Stimulated activated CD4-positive, alpha-beta T cell treated with anti-CD3 and anti-CD28 coated beads, Interleukin-4, amount 100 ng/mL, for 4 hours (primary cell): ENCODE data around the gene LDLRAD4.

Experiments
- DNase-seq, 2 experiments: peaks; one replicate each; pipeline ENCODE4 v3.0.0-alpha.2; 2020

LDLRAD4 gene

DNA sequence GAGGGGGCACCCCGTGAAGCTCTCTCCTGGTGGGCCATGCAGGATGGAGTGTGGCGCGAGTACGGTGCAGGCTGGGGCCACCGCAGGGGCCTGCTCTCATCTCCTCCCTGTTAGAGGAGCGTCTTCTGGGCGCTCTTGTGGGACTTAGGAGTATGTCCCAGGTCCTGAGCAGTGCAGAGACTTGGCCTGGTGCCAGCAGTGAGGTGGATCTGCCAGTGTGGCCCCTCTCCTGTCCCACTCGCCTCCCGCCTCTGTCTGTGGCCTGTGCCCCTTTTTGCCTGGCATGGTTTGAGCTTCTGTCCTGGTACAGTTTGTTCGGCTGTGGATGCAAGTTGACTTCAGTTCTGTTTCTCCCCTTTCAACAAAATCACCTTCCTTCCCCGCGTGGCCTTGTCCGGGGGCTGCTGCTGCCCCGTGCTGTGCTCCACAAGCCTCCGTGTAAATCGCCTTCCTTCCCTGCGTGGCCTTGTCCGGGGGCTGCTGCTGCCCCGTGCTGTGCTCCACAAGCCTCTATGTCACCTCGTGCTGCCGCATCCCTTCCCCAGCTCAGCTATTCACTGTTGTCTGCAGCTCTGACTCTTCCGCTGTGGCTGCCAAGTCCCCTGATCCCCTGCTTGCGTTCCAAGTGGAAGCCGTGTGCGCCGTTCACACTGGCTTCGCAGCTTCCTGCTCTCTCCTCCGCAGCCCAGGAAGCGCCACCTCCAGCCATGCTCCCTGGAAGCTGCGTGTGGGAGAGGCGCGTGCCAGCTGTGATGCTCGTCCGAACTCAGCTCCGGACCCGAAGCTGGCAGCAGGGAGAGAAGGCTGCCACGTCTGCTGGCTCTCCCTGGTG, 13.7 kb downstream of the LDLRAD4 start:
- no peak for DNase-seq

DNA sequence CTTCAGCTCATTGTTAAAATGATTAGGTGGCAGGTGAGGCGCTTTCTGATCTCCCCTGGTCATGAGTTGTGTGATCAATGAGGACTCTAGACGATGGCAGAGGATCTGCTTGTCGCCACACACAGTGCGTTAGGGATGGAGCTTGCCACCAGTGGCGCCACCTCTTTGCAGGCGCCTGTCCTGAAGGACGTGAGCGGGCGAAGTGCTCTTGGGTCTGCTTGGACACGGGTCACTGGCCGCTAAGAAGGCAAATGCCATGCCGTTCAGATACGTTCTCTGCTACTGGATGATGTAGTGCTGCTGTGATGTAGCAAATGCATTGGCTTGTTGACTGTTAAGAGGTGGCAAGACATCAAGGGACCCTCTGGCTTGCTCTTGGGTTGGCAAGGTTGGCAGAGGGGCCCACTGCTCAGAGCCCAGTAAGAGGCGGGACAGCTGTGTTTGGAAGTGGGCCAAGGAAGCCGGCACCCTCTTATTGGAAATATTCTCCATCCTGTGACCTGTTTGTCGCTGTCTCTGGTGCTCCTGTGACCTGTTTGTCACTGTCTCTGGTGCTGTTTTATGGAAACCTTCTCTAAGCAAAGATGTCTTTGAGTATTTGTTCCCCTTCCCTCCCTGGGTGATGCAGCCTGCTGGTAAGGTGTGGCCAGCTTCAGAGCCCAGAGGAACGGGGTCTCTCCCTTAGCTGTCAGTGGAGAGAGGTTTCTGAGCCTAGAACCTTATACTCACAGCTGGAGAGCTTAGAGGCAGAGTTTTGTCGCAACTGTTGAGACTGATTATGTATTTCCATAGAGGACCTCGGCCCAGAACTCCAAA, 14.6 kb downstream of the LDLRAD4 start:
- DNase-seq: no peak

DNA sequence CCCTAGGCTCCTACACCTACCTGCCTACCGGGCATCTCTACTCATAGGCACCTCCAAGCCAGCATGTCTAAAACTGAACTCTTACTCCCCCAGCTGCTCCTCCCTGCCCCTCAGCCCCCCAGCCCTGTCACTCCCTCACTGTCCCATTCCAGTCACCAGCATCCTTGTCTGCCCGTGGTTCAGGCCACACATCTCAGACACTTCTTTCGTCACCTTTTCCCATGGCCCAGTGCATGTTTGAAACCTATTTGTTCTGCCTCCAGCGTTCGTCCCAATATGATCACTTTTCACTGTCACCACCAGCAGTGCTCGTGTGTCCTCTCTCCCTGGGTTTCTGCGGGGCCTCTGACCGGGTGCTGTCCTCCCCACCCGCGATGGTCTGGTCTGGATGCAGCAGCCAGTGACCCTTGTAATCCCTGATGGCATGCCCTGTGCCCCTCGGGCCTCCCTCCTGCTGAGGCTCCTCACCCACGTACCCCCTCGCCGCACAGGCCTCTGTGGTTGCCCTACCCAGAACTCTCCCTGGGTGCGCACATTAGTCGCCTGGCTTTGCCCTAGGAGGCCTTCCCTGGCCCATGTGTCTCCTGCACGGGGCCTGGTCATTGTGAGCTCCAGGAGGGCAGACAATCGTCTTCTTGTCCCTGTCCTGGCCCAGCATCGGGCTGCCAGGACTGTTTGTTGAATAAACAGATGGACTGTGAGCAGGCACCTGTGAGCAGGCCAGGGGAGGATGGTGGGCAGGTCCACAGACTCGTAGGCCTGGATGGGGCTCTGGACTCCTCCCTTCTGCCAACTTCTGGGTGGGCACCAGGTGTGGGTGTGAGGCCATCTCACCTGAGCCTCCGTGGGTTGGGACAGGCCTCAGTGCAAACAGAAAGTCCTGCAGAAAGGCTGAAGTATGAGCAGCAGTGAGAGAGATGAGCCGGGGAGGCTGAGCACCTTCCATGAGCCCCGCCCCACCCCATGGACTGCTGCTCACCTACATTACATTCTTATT, 15.5 kb downstream of the LDLRAD4 start:
- DNase-seq: no peak

DNA sequence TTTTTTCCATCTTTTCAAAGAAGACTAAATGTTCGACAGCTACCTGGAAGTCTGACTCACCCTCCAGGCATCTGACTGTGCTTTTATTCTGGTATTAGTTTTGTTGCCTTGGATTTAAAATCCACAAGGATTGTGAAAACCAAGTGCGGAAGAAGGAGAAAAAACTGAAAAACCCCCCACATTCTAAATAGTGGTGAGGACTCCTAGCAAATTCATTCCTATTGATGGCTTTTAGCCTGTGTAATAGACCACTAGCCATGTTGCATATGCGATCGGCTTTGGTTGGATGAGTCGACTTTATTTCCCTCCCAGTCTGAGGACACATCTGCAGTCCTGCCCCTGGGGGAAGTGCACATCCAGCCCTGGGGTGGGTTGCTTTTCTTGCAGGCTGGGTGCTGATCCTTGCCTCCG, 16.9 kb downstream of the LDLRAD4 start:
- DNase-seq: no peak

DNA sequence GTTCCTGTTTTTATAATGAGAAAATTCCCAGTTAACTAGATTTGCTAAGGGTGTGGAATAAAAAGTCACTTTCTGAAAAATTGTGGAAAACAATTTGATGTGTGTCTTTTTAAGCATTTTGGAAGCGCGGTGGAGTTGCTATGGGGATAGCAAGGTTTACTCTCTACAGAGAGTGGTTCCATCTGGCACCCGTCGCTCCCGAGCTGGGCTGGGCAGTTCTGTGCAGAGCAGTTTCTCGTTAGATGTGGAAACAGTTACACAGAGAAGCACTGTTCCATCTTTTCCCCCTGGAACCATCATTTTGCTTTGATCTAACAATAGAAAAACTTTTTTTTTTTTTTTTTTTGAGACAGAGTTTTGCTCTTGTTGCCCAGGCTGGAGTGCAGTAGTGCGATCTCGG, 17.4 kb downstream of the LDLRAD4 start:
- no peak for DNase-seq

DNA sequence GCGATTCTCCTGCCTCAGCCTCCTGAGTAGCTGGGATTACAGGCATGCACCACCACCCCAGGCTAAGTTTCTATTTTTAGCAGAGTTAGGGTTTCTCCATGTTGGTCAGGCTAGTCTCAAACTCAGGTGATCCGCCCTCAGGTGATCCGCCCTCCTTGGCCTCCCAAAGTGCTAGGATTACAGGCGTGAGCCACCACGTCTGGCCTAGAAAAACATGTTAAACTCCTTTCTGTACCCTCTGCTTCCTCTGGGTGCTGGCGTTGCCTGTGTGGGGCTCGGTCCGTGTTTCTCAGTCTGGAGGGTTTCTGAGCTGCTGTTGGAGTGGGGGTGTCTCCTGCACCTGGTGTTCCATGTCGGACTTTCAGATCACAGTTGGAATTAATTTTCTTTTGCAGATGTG, 17.9 kb downstream of the LDLRAD4 start:
- no peak for DNase-seq

DNA sequence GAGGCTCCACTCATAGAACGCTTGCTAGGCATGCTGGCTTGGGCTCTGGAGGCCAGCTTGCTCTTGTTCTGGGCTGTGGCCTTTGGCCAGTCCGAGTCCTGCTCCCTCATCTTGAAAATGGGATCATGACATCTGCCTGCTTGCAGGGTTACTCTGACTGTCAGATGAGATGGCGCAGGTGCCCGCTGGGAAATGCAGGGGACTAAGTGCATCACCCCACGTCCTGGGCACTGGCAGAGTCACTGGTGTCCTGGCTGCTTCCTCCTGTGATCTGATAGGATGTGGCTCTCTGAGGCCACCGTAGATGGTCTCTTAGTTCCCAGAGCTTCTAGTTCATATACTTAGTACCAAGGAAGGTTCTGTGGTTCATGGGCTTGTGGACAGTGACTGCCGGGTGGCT, 18.5 kb downstream of the LDLRAD4 start:
- DNase-seq: no peak

DNA sequence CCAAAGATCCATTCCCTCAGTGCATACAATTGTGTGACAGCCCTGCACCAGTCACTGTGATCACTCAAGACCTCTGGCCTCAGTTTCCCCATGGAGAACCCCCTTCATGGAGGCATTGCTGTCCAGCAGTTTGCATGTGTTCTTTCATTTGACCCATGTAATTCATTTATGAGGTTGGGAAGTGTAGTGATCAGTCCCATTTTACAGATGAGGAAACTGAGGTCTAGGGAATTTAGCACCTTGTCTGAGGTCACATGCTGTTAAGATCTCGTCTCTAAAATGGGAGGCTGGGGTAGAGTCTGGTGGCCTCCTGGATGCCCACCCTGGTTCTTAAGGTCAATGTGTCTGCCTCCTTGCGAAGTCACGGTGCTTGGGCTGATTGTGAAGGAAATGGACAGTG, 19.1 kb downstream of the LDLRAD4 start:
- no peak for DNase-seq

DNA sequence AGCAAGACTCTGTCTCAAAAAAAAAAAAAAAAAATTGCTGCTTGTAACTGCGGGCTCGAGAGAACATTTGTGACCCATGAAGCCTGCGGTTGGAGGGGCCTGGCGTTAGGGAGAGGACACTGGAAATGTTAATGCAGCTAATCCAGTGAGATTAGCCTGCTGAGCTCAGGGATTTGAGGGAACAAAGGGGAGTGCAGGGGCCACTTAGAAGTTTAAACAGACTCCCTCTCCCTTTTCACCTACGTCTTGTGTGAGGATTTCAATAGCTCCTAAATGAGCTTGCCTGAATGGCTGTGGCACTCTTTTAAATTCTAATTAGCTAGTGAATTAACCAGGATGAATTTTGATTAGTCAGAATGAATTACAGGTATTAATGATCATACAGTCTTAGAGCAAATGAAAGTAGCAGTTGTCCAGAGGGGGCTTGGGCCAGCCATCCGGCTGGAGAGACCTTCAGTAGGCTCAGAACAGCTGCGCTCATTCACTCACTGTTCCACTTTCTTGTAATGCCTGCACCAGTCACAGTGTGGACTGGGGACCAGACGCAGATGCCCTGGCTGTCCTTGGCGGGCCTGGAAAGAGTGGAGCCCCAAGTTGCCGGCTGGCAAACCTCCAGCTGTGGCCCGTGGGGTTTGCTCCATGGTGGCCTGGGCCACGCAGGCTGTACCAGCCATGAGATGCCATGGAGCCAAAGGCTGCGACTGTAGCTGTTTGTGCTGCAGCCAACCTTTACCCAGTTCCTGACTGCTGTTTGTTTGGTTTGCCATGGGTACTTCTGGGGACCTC, 20.8 kb downstream of the LDLRAD4 start:
- DNase-seq: no peak

DNA sequence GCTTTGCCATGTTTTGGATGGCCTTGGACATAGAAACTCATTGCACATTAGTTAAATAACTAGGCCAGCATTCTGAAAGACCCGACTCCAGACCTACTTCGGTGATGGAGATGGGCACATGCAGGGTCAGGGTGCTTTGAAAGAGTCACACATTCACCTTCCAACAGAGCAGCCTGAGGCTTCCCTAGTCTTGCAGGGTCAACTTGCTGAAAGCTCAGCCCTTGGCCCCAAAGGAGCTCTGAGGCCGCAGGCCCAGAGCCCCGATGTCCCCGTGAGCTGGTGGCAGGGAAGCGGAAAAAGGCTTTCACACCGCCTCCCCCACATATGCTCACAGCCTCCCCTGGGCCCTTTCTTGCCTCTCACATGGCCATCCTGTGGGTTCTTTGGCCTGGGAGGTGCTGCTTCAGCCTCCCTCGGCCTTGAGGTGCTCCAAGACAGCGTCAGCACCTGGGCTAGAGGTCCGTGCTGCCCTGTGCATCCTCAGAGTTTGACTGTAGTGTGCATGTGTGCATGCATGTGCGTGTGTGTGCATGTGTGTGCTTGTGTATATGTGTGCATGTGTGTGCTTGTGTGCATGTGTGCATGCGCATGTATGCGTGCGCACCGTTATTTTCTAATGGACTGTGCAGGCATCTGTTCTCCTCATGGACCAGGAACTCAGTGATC, 21.6 kb downstream of the LDLRAD4 start:
- DNase-seq: no peak

DNA sequence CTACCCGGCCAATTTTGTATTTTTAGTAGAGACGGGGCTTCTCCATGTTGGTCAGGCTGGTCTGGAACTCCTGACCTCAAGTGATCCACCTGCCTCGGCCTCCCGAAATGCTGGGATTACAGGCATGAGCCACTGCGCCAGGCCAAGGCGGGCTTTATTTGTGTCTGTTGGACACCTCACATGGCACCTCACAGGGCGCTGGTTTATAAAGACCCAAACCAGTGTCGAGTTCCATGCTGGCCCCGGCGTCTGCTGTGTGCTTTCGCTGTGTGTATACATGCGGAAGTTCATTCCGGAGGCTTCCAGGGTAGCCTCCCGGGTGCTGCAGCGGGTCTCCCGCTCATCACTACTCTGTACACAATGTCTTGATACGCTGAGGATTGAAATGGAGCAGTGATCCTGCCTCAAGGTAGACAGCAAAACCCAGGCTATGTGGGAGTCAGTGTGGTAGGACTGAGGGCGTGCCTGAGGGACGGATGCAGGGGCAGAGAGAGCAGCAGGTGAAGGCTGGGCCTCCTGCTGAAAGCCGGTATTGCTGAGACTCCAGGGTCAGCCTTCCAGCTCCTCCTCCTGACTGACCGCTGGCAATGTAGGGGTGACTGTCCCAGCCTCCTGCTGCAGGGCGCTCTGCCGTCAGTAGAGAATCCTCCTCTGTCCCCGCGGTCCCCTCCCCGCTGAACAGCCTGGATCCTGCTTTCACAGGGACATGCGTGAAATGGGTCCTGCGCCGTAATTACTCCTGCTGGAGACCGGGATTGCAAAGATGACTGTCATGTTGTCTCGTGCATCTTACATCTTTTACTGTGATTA, 22.7 kb downstream of the LDLRAD4 start:
- DNase-seq: no peak

DNA sequence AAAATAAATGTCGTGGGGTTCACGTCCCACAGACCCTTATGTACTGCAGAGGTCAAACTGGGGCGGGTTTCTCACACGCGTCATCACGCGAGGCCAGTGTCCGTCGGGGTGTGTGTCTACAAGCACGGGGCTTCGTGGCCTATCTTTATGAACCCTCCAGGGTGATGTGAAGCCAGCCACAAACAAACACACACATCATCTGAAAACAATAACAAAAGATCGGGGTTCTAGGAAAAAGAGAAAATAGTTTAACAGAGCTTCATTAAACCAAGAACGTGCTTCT, 23.3 kb downstream of the LDLRAD4 start:
- no peak for DNase-seq

DNA sequence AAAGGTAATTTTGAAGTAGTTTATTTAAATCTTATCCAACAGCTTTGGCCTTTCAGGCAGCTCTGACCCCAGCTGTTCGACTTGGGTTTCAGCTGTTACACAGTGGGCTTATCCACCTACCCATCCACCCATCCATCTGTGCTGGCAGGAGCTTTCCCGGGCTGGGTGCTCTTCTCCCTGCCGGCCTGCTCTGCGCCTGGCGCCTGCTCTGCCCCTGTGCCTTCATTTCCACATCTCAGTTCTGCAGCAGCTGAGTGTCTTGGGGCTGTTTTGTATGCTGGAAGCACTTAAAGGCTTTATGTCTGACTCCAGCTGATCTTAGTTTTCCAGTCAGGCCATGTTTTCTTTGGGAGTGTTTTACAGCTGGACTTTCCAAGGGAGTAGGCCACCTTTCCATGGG, 24.2 kb downstream of the LDLRAD4 start:
- DNase-seq: no peak

DNA sequence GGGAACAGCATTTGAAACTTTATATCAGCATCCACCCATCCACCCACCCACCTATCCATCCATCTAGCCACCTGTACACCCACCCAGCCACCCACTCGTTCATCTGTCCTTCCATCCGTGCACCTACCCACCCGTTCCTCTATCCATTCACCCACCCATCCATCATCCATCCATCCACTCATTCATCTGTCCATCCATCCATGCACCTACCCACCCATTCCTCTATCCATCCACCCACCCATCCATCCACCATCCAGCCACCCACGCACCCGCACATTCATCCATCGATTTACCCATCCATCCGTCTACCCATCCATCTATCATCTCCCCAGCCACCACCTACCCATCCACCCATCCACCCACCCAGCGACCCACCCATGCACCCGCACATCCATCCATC, 24.8 kb downstream of the LDLRAD4 start:
- no peak for DNase-seq

DNA sequence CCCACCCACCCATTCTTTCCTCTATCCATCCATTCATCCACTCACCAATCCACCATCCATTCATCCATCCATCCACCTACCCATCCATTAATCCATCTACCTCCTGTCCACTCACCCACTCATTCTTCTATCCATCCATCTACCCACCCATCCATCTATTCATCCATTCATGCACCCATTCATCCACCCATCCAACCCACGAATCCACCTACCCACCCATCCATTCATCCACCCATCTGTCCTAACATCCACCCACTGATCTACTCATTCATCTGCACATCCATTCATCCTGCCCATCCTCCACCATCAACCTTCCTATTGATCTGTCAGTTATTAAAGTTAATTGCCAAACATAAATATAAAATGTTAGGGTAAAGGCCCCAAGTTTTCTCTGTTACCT, 25.6 kb downstream of the LDLRAD4 start:
- DNase-seq: no peak

DNA sequence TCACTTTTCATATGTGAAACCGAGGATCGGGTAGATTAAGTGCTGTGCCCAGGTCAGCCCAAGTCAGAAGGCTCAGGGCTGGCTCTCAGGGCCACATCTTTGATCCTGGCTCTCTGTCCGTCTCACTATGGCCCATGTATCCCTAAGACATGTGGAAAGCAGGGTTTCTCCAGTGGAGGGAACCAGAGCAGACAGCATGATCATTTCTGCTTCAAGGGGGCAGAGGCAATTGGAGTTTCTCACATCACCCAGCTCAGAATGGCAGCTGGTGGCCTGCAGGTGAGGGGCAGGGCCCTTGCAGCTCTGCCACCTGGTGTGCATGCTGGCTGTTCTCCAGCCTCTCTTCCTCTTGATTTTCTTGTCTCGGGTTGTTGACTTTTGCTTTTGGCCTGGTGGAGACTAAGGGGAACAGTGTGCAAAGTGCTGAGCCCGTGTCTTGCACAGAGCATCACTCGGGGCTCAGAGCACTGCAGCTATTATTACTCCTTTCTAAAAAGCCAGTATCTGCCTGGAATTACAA, 27.0 kb downstream of the LDLRAD4 start:
- DNase-seq: no peak

DNA sequence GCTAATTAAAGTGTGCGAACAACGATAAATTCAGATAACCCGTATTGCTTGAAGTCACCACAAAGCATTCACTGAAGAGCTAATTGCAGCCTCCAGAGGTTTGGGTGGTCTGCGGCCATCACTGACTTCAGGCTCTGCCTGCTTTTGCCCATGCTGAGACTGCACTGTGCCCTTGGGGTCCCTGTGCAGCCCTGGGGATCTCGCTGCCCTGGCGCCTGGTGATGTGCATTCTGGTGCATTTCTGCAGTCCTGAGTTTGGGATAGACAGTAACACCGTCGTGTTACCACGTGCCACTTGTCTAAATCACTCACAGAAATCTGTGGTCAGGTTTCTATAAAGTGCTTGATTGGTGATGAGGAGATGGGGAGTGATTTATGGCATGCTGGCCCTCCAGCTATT, 27.6 kb downstream of the LDLRAD4 start:
- DNase-seq: no peak

DNA sequence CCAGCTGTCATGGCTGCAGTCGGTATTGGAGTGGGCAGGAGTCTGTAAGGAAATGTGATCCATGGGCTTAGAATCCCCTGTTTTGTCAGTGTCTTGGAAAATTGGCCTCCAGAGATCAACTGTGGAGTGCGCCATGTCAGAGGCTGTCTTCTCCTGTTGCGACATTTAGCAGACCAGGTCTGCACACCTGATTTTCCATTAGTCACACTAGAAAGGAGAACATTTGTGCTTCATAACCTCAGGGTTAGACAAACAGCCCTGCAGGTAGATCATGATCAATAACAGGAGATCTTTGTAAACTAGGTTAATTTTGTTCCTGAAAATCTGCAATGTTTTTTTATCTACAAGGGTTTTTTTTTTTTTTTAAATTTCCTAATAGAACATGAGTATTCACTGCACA, 28.0 kb downstream of the LDLRAD4 start:
- no peak for DNase-seq

DNA sequence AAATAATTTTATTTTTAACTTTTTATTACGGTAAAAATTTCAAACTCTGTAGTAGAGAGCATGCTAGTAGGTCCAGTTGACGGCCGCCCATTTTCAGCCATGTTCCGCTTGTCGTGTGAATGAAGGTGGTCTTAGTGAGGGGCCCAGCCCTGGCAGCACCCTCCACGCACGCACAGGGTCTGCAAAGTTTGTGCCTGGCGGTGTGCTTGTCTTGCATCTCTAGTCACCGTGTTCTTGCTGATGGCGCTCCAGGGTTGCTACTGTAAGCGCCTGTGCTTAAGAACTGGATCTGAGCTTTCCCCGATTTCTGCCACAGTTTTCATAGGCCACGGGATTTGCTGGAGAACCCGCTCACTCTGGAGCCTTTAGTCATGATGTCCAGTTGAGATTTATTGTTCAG, 28.9 kb downstream of the LDLRAD4 start:
- DNase-seq: no peak

DNA sequence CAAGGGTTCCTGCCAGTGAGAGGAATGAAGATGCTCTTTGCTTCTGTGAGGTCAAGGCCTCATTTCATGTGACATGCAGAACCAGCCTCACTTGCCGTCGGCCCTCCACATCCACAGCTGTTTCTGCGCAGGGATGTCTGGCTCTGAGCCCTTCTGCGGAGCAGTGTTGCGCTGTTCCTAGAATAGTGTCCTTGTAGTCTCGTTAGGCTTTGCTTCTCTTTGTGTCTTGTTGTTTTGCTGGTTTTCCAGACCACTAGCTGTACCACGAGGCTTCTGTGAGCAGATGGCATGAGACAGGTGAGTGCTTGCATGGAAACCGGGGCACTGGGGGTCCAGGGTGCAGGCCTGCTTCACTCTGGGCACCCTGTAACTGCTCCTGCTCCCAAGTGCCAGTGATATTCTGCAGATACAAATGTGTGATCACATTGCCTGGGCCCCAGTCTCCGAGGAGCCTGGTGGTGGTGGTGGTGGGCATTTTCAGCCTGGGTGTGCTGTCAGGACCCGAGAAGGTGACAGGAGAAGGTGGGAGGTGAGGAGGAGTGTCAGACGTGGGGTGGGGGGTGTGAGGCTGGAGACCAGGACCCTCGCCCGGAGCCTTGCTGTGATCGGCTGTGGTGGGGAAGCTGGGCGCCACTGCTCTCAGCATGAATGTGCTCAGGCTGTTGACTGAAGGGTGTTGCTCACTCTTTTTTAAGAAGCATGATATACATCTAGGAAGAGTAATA, 34.3 kb downstream of the LDLRAD4 start:
- DNase-seq: no peak
